ENCODE results near the gene MTTP.

Gene MTTP

GRCh38 chr4:99665983-99666382 is 91.4 kb downstream of the MTTP start:
- DNase-seq (ENCODE audit: extremely low read depth in 1 of 2, low read depth in 1 of 2): no peak

GRCh38 chr4:99668472-99668871 is 93.8 kb downstream of the MTTP start:
- DNase-seq (ENCODE audit: extremely low read depth in 1 of 2, low read depth in 1 of 2): no peak

DNA sequence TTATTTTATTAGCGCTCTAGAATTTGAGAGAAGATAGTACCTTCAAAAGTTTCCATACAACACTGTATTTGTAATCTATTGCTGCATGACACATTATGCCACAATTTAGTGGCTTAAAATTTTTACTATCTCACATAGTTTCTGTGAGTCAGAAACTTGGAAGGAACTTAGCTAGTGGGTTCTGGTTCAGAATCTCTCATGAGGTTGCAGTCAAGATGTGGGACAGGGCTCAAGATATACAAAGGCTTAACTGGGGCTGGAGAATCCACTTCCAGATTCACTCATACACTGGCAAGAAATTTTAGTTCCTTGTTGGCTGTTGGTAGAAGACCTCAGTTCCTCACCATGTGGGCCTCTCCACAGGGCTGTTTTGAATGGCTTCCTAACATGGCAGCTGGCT is 94.5 kb downstream of the MTTP start:
- DNase-seq (ENCODE audit: extremely low read depth in 1 of 2, low read depth in 1 of 2): no peak

GRCh38 chr4:99670409-99671073 is 95.9 kb downstream of the MTTP start:
- no peak for DNase-seq (ENCODE audit: extremely low read depth in 1 of 2, low read depth in 1 of 2)

Data from activated CD8-positive, alpha-beta memory T cell treated with anti-CD3 and anti-CD28 coated beads for 1 hour (primary cell).